GM23338 (cell line): ENCODE data around the gene PGM1. TPM values are rescaled to one million over a fixed set of nuclear protein-coding genes. Genes with fewer than 3 reads are reported as not detected.

Experiments used
- ATAC-seq: fragments of 200-7000 bp; cut with Tn5 transposase; 3 replicates; pipeline ENCODE4 v1.9.1; 2020
- DNase-seq: peaks from one replicate; pipeline ENCODE4 v3.0.0-alpha.2; 2015; ENCODE audit warnings: low spot score
- H2AFZ ChIP-seq: fragments of 200-600 bp; sonication (generic); 2 replicates; pipeline ENCODE4 v1.8.0; 2016; ENCODE audit warnings: antibody characterized with exemption, mild to moderate bottlenecking, moderate library complexity
- H3F3A ChIP-seq: fragments of 200-600 bp; sonication (generic); replicated peaks from 2 replicates; pipeline ENCODE4 v1.8.0; 2017; ENCODE audit warnings: antibody characterized with exemption, mixed run types, low read depth
- H3K27ac ChIP-seq: fragments of 200-600 bp; sonication (generic); 2 replicates; pipeline ENCODE4 v1.6.1; 2016; ENCODE audit warnings: low read depth
- H3K27me3 ChIP-seq: fragments of 200-600 bp; sonication (generic); 2 replicates; pipeline ENCODE4 v1.8.0; 2016; ENCODE audit warnings: mild to moderate bottlenecking, mixed run types, moderate library complexity; ENCODE audit not compliant: insufficient read depth
- H3K36me3 ChIP-seq: fragments of 200-600 bp; sonication (generic); 2 replicates; pipeline ENCODE4 v1.8.0; 2016; ENCODE audit warnings: mild to moderate bottlenecking; ENCODE audit not compliant: insufficient read depth
- H3K4me1 ChIP-seq: fragments of 200-600 bp; sonication (generic); 2 replicates; pipeline ENCODE4 v1.8.0; 2016; ENCODE audit warnings: mild to moderate bottlenecking, moderate library complexity; ENCODE audit not compliant: insufficient read depth
- H3K4me2 ChIP-seq: fragments of 200-600 bp; sonication (generic); 2 replicates; pipeline ENCODE4 v1.7.1; 2017; ENCODE audit warnings: mixed run types
- H3K4me3 ChIP-seq: fragments of 200-600 bp; sonication (generic); 2 replicates; pipeline ENCODE4 v1.6.1; 2016; ENCODE audit warnings: mixed run types
- H3K79me2 ChIP-seq: fragments of 200-600 bp; sonication (generic); replicated peaks from 2 replicates; pipeline ENCODE4 v1.8.0; 2017; ENCODE audit warnings: mild to moderate bottlenecking; ENCODE audit not compliant: insufficient read depth
- H3K9me2 ChIP-seq: fragments of 200-600 bp; sonication (generic); 2 replicates; pipeline ENCODE4 v1.8.0; 2017; ENCODE audit not compliant: insufficient read depth
- H4K20me1 ChIP-seq: fragments of 200-600 bp; sonication (generic); replicated peaks from 2 replicates; pipeline ENCODE4 v1.8.0; 2017; ENCODE audit warnings: mild to moderate bottlenecking; ENCODE audit not compliant: insufficient read depth
- H3K27ac Mint-ChIP-seq: 2 replicates; pipeline ENCODE4 v1.8.0; 2020; ENCODE audit warnings: inconsistent platforms, mild to moderate bottlenecking, moderate library complexity, mixed read lengths
- H3K27me3 Mint-ChIP-seq: 3 replicates; pipeline ENCODE4 v1.8.0; 2022; ENCODE audit warnings: low read depth, mild to moderate bottlenecking, moderate library complexity, mixed read lengths, inconsistent platforms; ENCODE audit not compliant: insufficient read depth, poor library complexity
- H3K36me3 Mint-ChIP-seq: 3 replicates; pipeline ENCODE4 v1.8.0; 2021; ENCODE audit warnings: low read depth, mild to moderate bottlenecking, inconsistent platforms, moderate library complexity, mixed read lengths
- H3K4me1 Mint-ChIP-seq: 3 replicates; pipeline ENCODE4 v1.8.0; 2020; ENCODE audit warnings: mild to moderate bottlenecking, inconsistent platforms, mixed read lengths
- H3K4me3 Mint-ChIP-seq: 3 replicates; pipeline ENCODE4 v1.8.0; 2021; ENCODE audit warnings: moderate library complexity, mild to moderate bottlenecking, inconsistent platforms, mixed read lengths
- H3K9me3 Mint-ChIP-seq: 3 replicates; pipeline ENCODE4 v1.8.0; 2020; ENCODE audit warnings: moderate library complexity, mild to moderate bottlenecking, inconsistent platforms, mixed read lengths
- CREB1 ChIP-seq: fragments of 250-450 bp; sonication (Bioruptor Pico); IDR thresholded peaks from 2 replicates; pipeline ENCODE4 v1.5.0; 2020; ENCODE audit warnings: low read depth, mild to moderate bottlenecking, moderate library complexity
- EZH2 ChIP-seq: fragments of 200-600 bp; sonication (generic); IDR thresholded peaks from one replicate; pipeline ENCODE4 v1.8.0; 2017; ENCODE audit warnings: antibody characterized with exemption, mild to moderate bottlenecking, low read depth; ENCODE audit not compliant: unreplicated experiment
- EZH2phosphoT487 ChIP-seq: fragments of 200-600 bp; sonication (generic); IDR thresholded peaks from one replicate; pipeline ENCODE4 v1.8.1; 2018; ENCODE audit warnings: antibody characterized with exemption; ENCODE audit not compliant: unreplicated experiment
- JUNB ChIP-seq: IDR thresholded peaks from one replicate; pipeline ENCODE4 v1.6.1; 2016; ENCODE audit warnings: antibody characterized with exemption; ENCODE audit not compliant: unreplicated experiment
- NANOG ChIP-seq: IDR thresholded peaks from 2 replicates; pipeline ENCODE4 v1.6.1; 2016; ENCODE audit warnings: antibody characterized with exemption, borderline replicate concordance
- STAT1 ChIP-seq: IDR thresholded peaks from one replicate; pipeline ENCODE4 v1.6.1; 2016; ENCODE audit warnings: antibody characterized with exemption; ENCODE audit not compliant: unreplicated experiment
- ZNF331 ChIP-seq: fragments of 250-450 bp; sonication (Bioruptor Pico); IDR thresholded peaks from 2 replicates; pipeline ENCODE4 v1.5.0; 2020; ENCODE audit warnings: low read depth, mild to moderate bottlenecking, moderate library complexity
- polyA plus RNA-seq: library from polyadenylated mRNA; unstranded; fragments of >200 nt; fragmentation: Nextera tagmentation; extraction: Ambion mirVana; gene quantifications from 2 replicates; pipeline ENCODE4 v1.2.1, GENCODE V29; 2016
- total RNA-seq: library from RNA; depleted of rRNA; stranded (reverse); fragments of >200 nt; shearing (Covaris generic); gene quantifications from 2 replicates; pipeline ENCODE4 v1.2.3, GENCODE V29; 2014
- TF ChIP-seq, protein P1 (sequence below): fragments of 250-450 bp; sonication (Bioruptor Pico); IDR thresholded peaks from 2 replicates; pipeline ENCODE4 v1.5.0; 2020; ENCODE audit warnings: mild to moderate bottlenecking, moderate library complexity
- TF ChIP-seq, protein P2 (sequence below): IDR thresholded peaks from 2 replicates; pipeline ENCODE4 v1.6.1; 2016; ENCODE audit warnings: antibody characterized with exemption
- TF ChIP-seq, protein P3 (sequence below): IDR thresholded peaks from one replicate; pipeline ENCODE4 v1.6.1; 2018; ENCODE audit warnings: antibody characterized with exemption; ENCODE audit not compliant: unreplicated experiment

Gene PGM1
- total and polyA plus RNA-seq, 2 experiments from 2014 or later = 20.9 to 71.9 TPM

DNA sequence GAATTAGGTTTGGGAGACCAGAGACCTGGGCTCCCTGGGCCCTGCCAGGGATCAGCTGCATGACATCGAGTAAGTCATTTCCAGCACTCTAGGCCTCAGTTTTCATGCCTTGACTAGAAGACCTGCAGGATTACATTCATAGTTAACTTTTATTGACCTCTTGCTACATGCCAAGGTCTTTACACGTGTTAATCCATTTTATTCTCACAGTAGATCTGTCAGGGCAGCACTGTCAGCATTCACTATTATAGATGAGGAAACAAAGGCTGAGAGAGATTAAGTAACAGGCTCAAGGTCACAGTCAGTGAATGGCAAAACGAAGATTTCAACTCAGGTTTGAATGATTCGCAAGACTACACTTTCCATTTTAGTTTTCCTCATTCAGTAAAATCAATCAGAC is 37.0 kb downstream of the PGM1 start (continued):
- TF ChIP-seq, protein P1, sequence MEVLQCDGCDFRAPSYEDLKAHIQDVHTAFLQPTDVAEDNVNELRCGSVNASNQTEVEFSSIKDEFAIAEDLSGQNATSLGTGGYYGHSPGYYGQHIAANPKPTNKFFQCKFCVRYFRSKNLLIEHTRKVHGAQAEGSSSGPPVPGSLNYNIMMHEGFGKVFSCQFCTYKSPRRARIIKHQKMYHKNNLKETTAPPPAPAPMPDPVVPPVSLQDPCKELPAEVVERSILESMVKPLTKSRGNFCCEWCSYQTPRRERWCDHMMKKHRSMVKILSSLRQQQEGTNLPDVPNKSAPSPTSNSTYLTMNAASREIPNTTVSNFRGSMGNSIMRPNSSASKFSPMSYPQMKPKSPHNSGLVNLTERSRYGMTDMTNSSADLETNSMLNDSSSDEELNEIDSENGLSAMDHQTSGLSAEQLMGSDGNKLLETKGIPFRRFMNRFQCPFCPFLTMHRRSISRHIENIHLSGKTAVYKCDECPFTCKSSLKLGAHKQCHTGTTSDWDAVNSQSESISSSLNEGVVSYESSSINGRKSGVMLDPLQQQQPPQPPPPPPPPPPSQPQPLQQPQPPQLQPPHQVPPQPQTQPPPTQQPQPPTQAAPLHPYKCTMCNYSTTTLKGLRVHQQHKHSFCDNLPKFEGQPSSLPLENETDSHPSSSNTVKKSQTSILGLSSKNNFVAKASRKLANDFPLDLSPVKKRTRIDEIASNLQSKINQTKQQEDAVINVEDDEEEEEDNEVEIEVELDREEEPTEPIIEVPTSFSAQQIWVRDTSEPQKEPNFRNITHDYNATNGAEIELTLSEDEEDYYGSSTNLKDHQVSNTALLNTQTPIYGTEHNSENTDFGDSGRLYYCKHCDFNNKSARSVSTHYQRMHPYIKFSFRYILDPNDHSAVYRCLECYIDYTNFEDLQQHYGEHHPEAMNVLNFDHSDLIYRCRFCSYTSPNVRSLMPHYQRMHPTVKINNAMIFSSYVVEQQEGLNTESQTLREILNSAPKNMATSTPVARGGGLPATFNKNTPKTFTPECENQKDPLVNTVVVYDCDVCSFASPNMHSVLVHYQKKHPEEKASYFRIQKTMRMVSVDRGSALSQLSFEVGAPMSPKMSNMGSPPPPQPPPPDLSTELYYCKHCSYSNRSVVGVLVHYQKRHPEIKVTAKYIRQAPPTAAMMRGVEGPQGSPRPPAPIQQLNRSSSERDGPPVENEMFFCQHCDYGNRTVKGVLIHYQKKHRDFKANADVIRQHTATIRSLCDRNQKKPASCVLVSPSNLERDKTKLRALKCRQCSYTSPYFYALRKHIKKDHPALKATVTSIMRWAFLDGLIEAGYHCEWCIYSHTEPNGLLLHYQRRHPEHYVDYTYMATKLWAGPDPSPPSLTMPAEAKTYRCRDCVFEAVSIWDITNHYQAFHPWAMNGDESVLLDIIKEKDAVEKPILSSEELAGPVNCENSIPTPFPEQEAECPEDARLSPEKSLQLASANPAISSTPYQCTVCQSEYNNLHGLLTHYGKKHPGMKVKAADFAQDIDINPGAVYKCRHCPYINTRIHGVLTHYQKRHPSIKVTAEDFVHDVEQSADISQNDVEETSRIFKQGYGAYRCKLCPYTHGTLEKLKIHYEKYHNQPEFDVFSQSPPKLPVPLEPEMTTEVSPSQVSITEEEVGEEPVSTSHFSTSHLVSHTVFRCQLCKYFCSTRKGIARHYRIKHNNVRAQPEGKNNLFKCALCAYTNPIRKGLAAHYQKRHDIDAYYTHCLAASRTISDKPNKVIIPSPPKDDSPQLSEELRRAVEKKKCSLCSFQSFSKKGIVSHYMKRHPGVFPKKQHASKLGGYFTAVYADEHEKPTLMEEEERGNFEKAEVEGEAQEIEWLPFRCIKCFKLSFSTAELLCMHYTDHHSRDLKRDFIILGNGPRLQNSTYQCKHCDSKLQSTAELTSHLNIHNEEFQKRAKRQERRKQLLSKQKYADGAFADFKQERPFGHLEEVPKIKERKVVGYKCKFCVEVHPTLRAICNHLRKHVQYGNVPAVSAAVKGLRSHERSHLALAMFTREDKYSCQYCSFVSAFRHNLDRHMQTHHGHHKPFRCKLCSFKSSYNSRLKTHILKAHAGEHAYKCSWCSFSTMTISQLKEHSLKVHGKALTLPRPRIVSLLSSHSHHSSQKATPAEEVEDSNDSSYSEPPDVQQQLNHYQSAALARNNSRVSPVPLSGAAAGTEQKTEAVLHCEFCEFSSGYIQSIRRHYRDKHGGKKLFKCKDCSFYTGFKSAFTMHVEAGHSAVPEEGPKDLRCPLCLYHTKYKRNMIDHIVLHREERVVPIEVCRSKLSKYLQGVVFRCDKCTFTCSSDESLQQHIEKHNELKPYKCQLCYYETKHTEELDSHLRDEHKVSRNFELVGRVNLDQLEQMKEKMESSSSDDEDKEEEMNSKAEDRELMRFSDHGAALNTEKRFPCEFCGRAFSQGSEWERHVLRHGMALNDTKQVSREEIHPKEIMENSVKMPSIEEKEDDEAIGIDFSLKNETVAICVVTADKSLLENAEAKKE = no peak

DNA sequence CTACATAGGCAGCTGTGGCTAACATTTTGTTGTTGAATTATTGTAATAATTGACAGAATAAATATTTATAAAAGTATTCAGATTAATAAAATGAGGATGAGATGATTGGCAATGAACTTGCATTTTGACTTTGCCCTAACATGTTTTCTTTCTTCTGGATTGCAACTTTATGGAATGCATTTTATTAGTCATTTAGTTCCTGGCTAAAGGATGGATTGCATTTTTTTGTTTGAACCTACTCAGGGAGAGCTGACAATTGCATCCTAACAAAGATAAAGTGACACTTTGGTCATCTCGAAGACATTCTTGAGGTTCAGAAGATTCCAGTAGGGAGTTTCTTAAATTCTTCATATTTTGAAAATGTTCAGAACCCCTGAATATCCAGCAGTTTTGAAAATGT is 37.5 kb downstream of the PGM1 start:
- Histone ChIP-seq H3K36me3 (peaks cover 19% of the 10 kb centered on the region), H3K4me2 (no peak overlapping the region), H3F3A (no peaks in the 10 kb centered on the region), H4K20me1 (peaks cover 5% of the 10 kb centered on the region; the same call in 1 of the 2 replicates), H2AFZ (no peak overlapping the region), H3K4me3 (no peak overlapping the region), H3K4me1 (peaks cover 3% of the 10 kb centered on the region; the same call in 1 of the 2 replicates), H3K79me2 (no peaks in the 10 kb centered on the region), H3K27me3 (no peaks in the 10 kb centered on the region), H3K27ac (no peak overlapping the region), H3K9me2 (peaks cover 3% of the 10 kb centered on the region; the same call in 1 of the 2 replicates)
- DNase-seq (no peak), ATAC-seq (no peak)
- peaks cover 6% of the 10 kb centered on the region; the same call in 2 of the 3 replicates for H3K4me1 Mint-ChIP-seq
- H3K27me3 Mint-ChIP-seq = peaks cover 3% of the 10 kb centered on the region
- no peak overlapping the region for H3K27ac Mint-ChIP-seq
- H3K4me3 Mint-ChIP-seq = no peak overlapping the region
- H3K36me3 Mint-ChIP-seq = peaks cover 11% of the 10 kb centered on the region; the same call in 2 of the 3 replicates
- H3K9me3 Mint-ChIP-seq = no peaks in the 10 kb centered on the region
- TF ChIP-seq CREB1 (no peak), NANOG (no peak), EZH2 (no peak), STAT1 (no peak), JUNB (no peak), ZNF331 (CRISPR knock-in tag) (no peak), EZH2phosphoT487 (no peak)
- TF ChIP-seq, protein P2, sequence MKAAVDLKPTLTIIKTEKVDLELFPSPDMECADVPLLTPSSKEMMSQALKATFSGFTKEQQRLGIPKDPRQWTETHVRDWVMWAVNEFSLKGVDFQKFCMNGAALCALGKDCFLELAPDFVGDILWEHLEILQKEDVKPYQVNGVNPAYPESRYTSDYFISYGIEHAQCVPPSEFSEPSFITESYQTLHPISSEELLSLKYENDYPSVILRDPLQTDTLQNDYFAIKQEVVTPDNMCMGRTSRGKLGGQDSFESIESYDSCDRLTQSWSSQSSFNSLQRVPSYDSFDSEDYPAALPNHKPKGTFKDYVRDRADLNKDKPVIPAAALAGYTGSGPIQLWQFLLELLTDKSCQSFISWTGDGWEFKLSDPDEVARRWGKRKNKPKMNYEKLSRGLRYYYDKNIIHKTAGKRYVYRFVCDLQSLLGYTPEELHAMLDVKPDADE = no peak
- TF ChIP-seq, protein P3, sequence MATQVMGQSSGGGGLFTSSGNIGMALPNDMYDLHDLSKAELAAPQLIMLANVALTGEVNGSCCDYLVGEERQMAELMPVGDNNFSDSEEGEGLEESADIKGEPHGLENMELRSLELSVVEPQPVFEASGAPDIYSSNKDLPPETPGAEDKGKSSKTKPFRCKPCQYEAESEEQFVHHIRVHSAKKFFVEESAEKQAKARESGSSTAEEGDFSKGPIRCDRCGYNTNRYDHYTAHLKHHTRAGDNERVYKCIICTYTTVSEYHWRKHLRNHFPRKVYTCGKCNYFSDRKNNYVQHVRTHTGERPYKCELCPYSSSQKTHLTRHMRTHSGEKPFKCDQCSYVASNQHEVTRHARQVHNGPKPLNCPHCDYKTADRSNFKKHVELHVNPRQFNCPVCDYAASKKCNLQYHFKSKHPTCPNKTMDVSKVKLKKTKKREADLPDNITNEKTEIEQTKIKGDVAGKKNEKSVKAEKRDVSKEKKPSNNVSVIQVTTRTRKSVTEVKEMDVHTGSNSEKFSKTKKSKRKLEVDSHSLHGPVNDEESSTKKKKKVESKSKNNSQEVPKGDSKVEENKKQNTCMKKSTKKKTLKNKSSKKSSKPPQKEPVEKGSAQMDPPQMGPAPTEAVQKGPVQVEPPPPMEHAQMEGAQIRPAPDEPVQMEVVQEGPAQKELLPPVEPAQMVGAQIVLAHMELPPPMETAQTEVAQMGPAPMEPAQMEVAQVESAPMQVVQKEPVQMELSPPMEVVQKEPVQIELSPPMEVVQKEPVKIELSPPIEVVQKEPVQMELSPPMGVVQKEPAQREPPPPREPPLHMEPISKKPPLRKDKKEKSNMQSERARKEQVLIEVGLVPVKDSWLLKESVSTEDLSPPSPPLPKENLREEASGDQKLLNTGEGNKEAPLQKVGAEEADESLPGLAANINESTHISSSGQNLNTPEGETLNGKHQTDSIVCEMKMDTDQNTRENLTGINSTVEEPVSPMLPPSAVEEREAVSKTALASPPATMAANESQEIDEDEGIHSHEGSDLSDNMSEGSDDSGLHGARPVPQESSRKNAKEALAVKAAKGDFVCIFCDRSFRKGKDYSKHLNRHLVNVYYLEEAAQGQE = no peak
